Mucosa of descending colon (tissue), 3 donors: Measurements from ENCODE around the gene GLIS1. TPM values are rescaled to one million over a fixed set of nuclear protein-coding genes. Genes with fewer than 3 reads are reported as not detected.
A peak's percentile ranks its signal among the peaks of the same experiment; 100 is the strongest.

Experiments
- ATAC-seq: fragments of 200-7000 bp; cut with Tn5 transposase; one replicate; pipeline ENCODE4 v1.9.1; 2020; ENCODE audit warnings: mild to moderate bottlenecking, moderate library complexity
- DNase-seq, 3 donors: peaks; one replicate each; pipeline ENCODE4 v3.0.0-alpha.2; 2020
- H3K36me3 ChIP-seq: fragments of 200-600 bp; one replicate; pipeline ENCODE4 v1.8.0; 2021; ENCODE audit warnings: low read depth, mild to moderate bottlenecking
- H3K4me1 ChIP-seq: fragments of 200-600 bp; one replicate; pipeline ENCODE4 v1.8.0; 2021; ENCODE audit warnings: low read depth, mild to moderate bottlenecking
- H3K4me3 ChIP-seq: fragments of 200-600 bp; one replicate; pipeline ENCODE4 v1.8.0; 2021; ENCODE audit warnings: mild to moderate bottlenecking
- H3K9me3 ChIP-seq: fragments of 200-600 bp; one replicate; pipeline ENCODE4 v1.8.0; 2021; ENCODE audit warnings: mild to moderate bottlenecking
- CTCF ChIP-seq: fragments of 200-600 bp; IDR thresholded peaks from one replicate; pipeline ENCODE4 v1.8.0; 2022; ENCODE audit warnings: antibody characterized with exemption, mild to moderate bottlenecking
- intact Hi-C, 2 donors: fragments of 100-400 bp; cut with DNase I in 1 of 2; cut with micrococcal nuclease in 1 of 2; formaldehyde crosslinking; loops; one replicate each; pipeline versions ENCODE4 v1.11.0 to v1.11.1; 2022; cut with DNase I, micrococcal nuclease
- total RNA-seq, 3 donors: library from RNA; stranded (reverse); fragmentation: NEBNext Ultra II Directional in 2 of 3; extraction: Animal tissue kit (Norgen Biotek cat#: 25700) in 2 of 3; gene quantifications; one replicate each; pipeline versions ENCODE4 v1.2.1 to v1.2.4, GENCODE V29; 2021 to 2023
- donor health status: DM: no; HTN: no; CAD: no; lungs with moderate emphysema.
- donor health status: DM: no; HTN: no; CAD: no.
- donor health status: DM: no; HTN: yes; CAD: no.

GLIS1 gene
- total RNA-seq, 3 donors from 2014 or later: 0.09 to 0.24 (median 0.14) TPM

GRCh38 chr1:53567450-53567849, 171.5 kb downstream of the GLIS1 start:
- intact Hi-C loops: no loop called here
- Histone ChIP-seq H3K4me1 (no peaks in the 10 kb centered on the region), H3K36me3 (no peaks in the 10 kb centered on the region), H3K4me3 (no peak overlapping the region), H3K9me3 (no peaks in the 10 kb centered on the region)
- DNase-seq: peak in 1 of 3 donors; percentile 5
- no peak for ATAC-seq
- no peak for TF ChIP-seq CTCF

- no peaks in the 10 kb centered on the region for H3K9me3 ChIP-seq
- intact Hi-C loops: no loop called here
- DNase-seq (no peak), ATAC-seq (no peak)
- H3K36me3 ChIP-seq: no peaks in the 10 kb centered on the region
- H3K4me1 ChIP-seq: no peaks in the 10 kb centered on the region
- no peak overlapping the region for H3K4me3 ChIP-seq
- no peak for TF ChIP-seq CTCF
These were observed 175.4 kb downstream of the GLIS1 start for GRCh38 chr1:53563611-53564010.

GRCh38 chr1:53562981-53563379, 176.0 kb downstream of the GLIS1 start:
- no peaks in the 10 kb centered on the region for H3K36me3 ChIP-seq
- no peak overlapping the region for H3K4me3 ChIP-seq
- DNase-seq (peak in 1 of 3 donors; percentile 1), ATAC-seq (no peak)
- no peaks in the 10 kb centered on the region for H3K4me1 ChIP-seq
- TF ChIP-seq CTCF: no peak
- intact Hi-C loops: no loop called here
- H3K9me3 ChIP-seq: no peaks in the 10 kb centered on the region

GRCh38 chr1:53562291-53562980, 176.5 kb downstream of the GLIS1 start:
- TF ChIP-seq CTCF: no peak
- ATAC-seq: no peak
- no peaks in the 10 kb centered on the region for H3K36me3 ChIP-seq
- no peaks in the 10 kb centered on the region for H3K4me1 ChIP-seq
- DNase-seq: peak in 1 of 3 donors; percentile 10
- no peak overlapping the region for H3K4me3 ChIP-seq
- no peaks in the 10 kb centered on the region for H3K9me3 ChIP-seq
- intact Hi-C loops: no loop called here

GRCh38 chr1:53561503-53562105, 177.4 kb downstream of the GLIS1 start:
- intact Hi-C loops: no loop called here
- DNase-seq: peak in 1 of 3 donors; percentile 3

More at GRCh38 chr1:53561503-53562105, 177.4 kb downstream of the GLIS1 start:
- TF ChIP-seq CTCF: no peak
- Histone ChIP-seq H3K4me1 (no peaks in the 10 kb centered on the region), H3K9me3 (no peaks in the 10 kb centered on the region), H3K4me3 (no peak overlapping the region), H3K36me3 (no peaks in the 10 kb centered on the region)
- ATAC-seq: no peak
